ENCODE data around the gene PLA2G4D. TPM values are rescaled to one million over a fixed set of nuclear protein-coding genes. Genes with fewer than 3 reads are reported as not detected.

The PLA2G4D gene
- polyA plus RNA-seq, 1 donor from 2014 or later = not detected

- H3K79me2 ChIP-seq (replicated peaks; ENCODE audit: insufficient read depth, low read length) = no peaks in the 10 kb centered on the region
- no peaks in the 10 kb centered on the region for H3F3A ChIP-seq (ENCODE audit: insufficient read depth, low read length, poor library complexity, severe bottlenecking)
- no peaks in the 10 kb centered on the region for H3K36me3 ChIP-seq (ENCODE audit: insufficient read depth, low read length)
- no peak overlapping the region for H3K27ac ChIP-seq (ENCODE audit: low read length)
- no peaks in the 10 kb centered on the region for H3K9me3 ChIP-seq (ENCODE audit: low read length)
- TF ChIP-seq TAF1 (IDR thresholded peaks at IDR 0.05; ENCODE audit: low read depth) (no peak), CTCF (IDR thresholded peaks at IDR 0.05; ENCODE audit: poor library complexity, severe bottlenecking) (no peak), POLR2AphosphoS5 (IDR thresholded peaks at IDR 0.05) (no peak), EP300 (conservative IDR thresholded peaks at IDR 0.05; ENCODE audit: poor library complexity, severe bottlenecking) (no peak), SMC3 (conservative IDR thresholded peaks at IDR 0.05; ENCODE audit: poor library complexity) (no peak), REST (IDR thresholded peaks at IDR 0.05; ENCODE audit: borderline replicate concordance) (no peak), MXI1 (conservative IDR thresholded peaks at IDR 0.05; ENCODE audit: poor library complexity, severe bottlenecking) (no peak), RAD21 (conservative IDR thresholded peaks at IDR 0.05) (no peak), EZH2 (IDR thresholded peaks at IDR 0.05; ENCODE audit: borderline replicate concordance, insufficient read depth, low read length, poor library complexity, severe bottlenecking) (no peak)
- H3K27me3 ChIP-seq (ENCODE audit: insufficient read depth, low read depth, low read length) = no peaks in the 10 kb centered on the region
- no peaks in the 10 kb centered on the region for H3K9me2 ChIP-seq (ENCODE audit: insufficient read depth, low read length)
- H3K4me3 ChIP-seq (ENCODE audit: low read length) = no peak overlapping the region
- no peaks in the 10 kb centered on the region for H4K20me1 ChIP-seq (ENCODE audit: insufficient read depth)
- no peak overlapping the region for H2AFZ ChIP-seq (ENCODE audit: low read depth, low read length)
- H3K9ac ChIP-seq (ENCODE audit: low read length) = no peak overlapping the region
- H3K4me2 ChIP-seq (ENCODE audit: low read length) = no peak overlapping the region
Observed at GRCh38 chr15:42133886-42134502, 39.6 kb upstream of the PLA2G4D start.

GRCh38 chr15:42133356-42133755, 39.0 kb upstream of the PLA2G4D start:
- no peaks in the 10 kb centered on the region for H3K79me2 ChIP-seq (replicated peaks; ENCODE audit: insufficient read depth, low read length)
- H3F3A ChIP-seq (ENCODE audit: insufficient read depth, low read length, poor library complexity, severe bottlenecking) = no peaks in the 10 kb centered on the region
- no peaks in the 10 kb centered on the region for H3K9me3 ChIP-seq (ENCODE audit: low read length)
- no peak overlapping the region for H3K9ac ChIP-seq (ENCODE audit: low read length)
- H3K27me3 ChIP-seq (ENCODE audit: insufficient read depth, low read depth, low read length) = no peaks in the 10 kb centered on the region
- TF ChIP-seq RAD21 (conservative IDR thresholded peaks at IDR 0.05) (no peak), REST (IDR thresholded peaks at IDR 0.05; ENCODE audit: borderline replicate concordance) (no peak), TAF1 (IDR thresholded peaks at IDR 0.05; ENCODE audit: low read depth) (no peak), EZH2 (IDR thresholded peaks at IDR 0.05; ENCODE audit: borderline replicate concordance, insufficient read depth, low read length, poor library complexity, severe bottlenecking) (no peak), EP300 (conservative IDR thresholded peaks at IDR 0.05; ENCODE audit: poor library complexity, severe bottlenecking) (no peak), CTCF (IDR thresholded peaks at IDR 0.05; ENCODE audit: poor library complexity, severe bottlenecking) (no peak), MXI1 (conservative IDR thresholded peaks at IDR 0.05; ENCODE audit: poor library complexity, severe bottlenecking) (no peak), SMC3 (conservative IDR thresholded peaks at IDR 0.05; ENCODE audit: poor library complexity) (no peak), POLR2AphosphoS5 (IDR thresholded peaks at IDR 0.05) (no peak)
- no peak overlapping the region for H3K4me2 ChIP-seq (ENCODE audit: low read length)
- H3K9me2 ChIP-seq (ENCODE audit: insufficient read depth, low read length) = no peaks in the 10 kb centered on the region
- no peaks in the 10 kb centered on the region for H3K36me3 ChIP-seq (ENCODE audit: insufficient read depth, low read length)
- no peak overlapping the region for H3K27ac ChIP-seq (ENCODE audit: low read length)
- H3K4me3 ChIP-seq (ENCODE audit: low read length) = no peak overlapping the region
- H2AFZ ChIP-seq (ENCODE audit: low read depth, low read length) = no peak overlapping the region
- no peaks in the 10 kb centered on the region for H4K20me1 ChIP-seq (ENCODE audit: insufficient read depth)
